GM18519 (cell line): ENCODE data around the gene MAST2.
"Not testable (repeated sequence)": the region's sequence is repeated elsewhere in the genome, so short reads cannot be mapped to it uniquely, and the experiment has no call there.

ENCODE experiments used
- ATAC-seq: cut with Tn5 transposase; IDR thresholded peaks from one replicate; pipeline ENCODE4 v1.9.1; 2021; ENCODE audit warnings: mild to moderate bottlenecking, moderate library complexity; ENCODE audit not compliant: unreplicated experiment, low FRiP score

MAST2 gene

GRCh38 chr1:45890078-45890477, 86.7 kb downstream of the MAST2 start:
- no peak for ATAC-seq

- ATAC-seq: no peak
Measured at GRCh38 chr1:45891087-45891486, 87.7 kb downstream of the MAST2 start.

GRCh38 chr1:45892068-45892785, 88.8 kb downstream of the MAST2 start:
- no peak for ATAC-seq

GRCh38 chr1:45894331-45894730, 90.9 kb downstream of the MAST2 start:
- ATAC-seq: no peak

- ATAC-seq: no peak
Measured at GRCh38 chr1:45894921-45895320, 91.5 kb downstream of the MAST2 start.

- ATAC-seq: no peak
Measured at GRCh38 chr1:45895406-45895805, 92.0 kb downstream of the MAST2 start.

GRCh38 chr1:45906883-45907282, 103.5 kb downstream of the MAST2 start:
- ATAC-seq: no peak

GRCh38 chr1:45908611-45909140, 105.3 kb downstream of the MAST2 start:
- ATAC-seq: no peak

GRCh38 chr1:45911634-45912033, 108.2 kb downstream of the MAST2 start:
- no peak for ATAC-seq

GRCh38 chr1:45913183-45913683, 109.8 kb downstream of the MAST2 start:
- ATAC-seq: no peak

- no peak for ATAC-seq
Measured at GRCh38 chr1:45913731-45914501, 110.5 kb downstream of the MAST2 start.

GRCh38 chr1:45914836-45915235, 111.4 kb downstream of the MAST2 start:
- ATAC-seq: no peak

GRCh38 chr1:45922374-45922773, 119.0 kb downstream of the MAST2 start:
- no peak for ATAC-seq

- ATAC-seq: no peak
Measured at GRCh38 chr1:45922813-45923212, 119.4 kb downstream of the MAST2 start.

GRCh38 chr1:45923343-45923742, 119.9 kb downstream of the MAST2 start:
- no peak for ATAC-seq

GRCh38 chr1:45924736-45925135, 121.3 kb downstream of the MAST2 start:
- no peak for ATAC-seq

- no peak for ATAC-seq
Measured at GRCh38 chr1:45925728-45926287, 122.4 kb downstream of the MAST2 start.

GRCh38 chr1:45926330-45926729, 122.9 kb downstream of the MAST2 start:
- no peak for ATAC-seq

GRCh38 chr1:45927231-45927915, 124.0 kb downstream of the MAST2 start:
- ATAC-seq: not testable (repeated sequence)

- ATAC-seq: no peak
Measured at GRCh38 chr1:45928486-45929205, 125.2 kb downstream of the MAST2 start.
